HCT116 (cell line): Measurements from ENCODE around the gene CAMK2N1. TPM values are rescaled to one million over a fixed set of nuclear protein-coding genes. Genes with fewer than 3 reads are reported as not detected.

Experiments
- ATAC-seq: fragments of 200-7000 bp; cut with Tn5 transposase; 2 replicates; pipeline ENCODE4 v1.9.1; 2020; ENCODE audit warnings: mild to moderate bottlenecking, moderate library complexity
- BruUV-seq: library from RNA; stranded (reverse); fragments of 400-500 nt; replicated peaks from 2 replicates; lab custom pipeline; 2021; lab: Mats Ljungman, UMichigan
- CTCF ChIA-PET: fragments of 300-600 bp; sonication (Branson Sonifier 250); formaldehyde crosslinking; loops from one replicate; lab custom pipeline; 2021; ENCODE audit warnings: antibody characterized with exemption; lab: Charles Lee
- POLR2A ChIA-PET: fragments of 300-600, 350-600 bp; sonication (Branson Sonifier 250); formaldehyde crosslinking; loops from one replicate; lab custom pipeline; 2021; ENCODE audit warnings: antibody characterized with exemption; lab: Charles Lee
- RAD21 ChIA-PET, 2 experiments: fragments of 300-600 bp; sonication (Branson Sonifier 250); formaldehyde crosslinking; loops; one replicate each; lab custom pipeline; 2023; ENCODE audit warnings: low total read pairs in 2 of 2; ENCODE audit not compliant: uncharacterized antibody in 2 of 2, unreplicated experiment in 2 of 2, low non-redundant PET in 1 of 2; lab: Charles Lee
- DNase-seq: peaks from one replicate; pipeline ENCODE4 v3.0.0-alpha.2; 2010; ENCODE audit warnings: low read depth, low spot score
- H2AFZ ChIP-seq: fragments of 200-600 bp; shearing (Covaris generic), sonication (generic); 2 replicates; pipeline ENCODE4 v1.6.1; 2017; ENCODE audit warnings: low read depth, mixed run types, mixed read lengths, antibody characterized with exemption, low read length; ENCODE audit not compliant: poor library complexity, severe bottlenecking
- H3K27ac ChIP-seq: 2 replicates; pipeline ENCODE4 v1.5.1; 2012; ENCODE audit warnings: low read depth, low read length
- H3K27me3 ChIP-seq: fragments of 200-600 bp; sonication (generic); 2 replicates; pipeline ENCODE4 v1.6.1; 2016; ENCODE audit warnings: mixed run types, low read length, mixed read lengths; ENCODE audit not compliant: insufficient read depth
- H3K36me3 ChIP-seq, 2 experiments: fragments of 200-500 bp in 1 of 2; fragments of 200-600 bp in 1 of 2; sonication (Bioruptor generic) in 1 of 2; sonication (generic) in 1 of 2; 2 replicates each; pipeline versions ENCODE4 v1.5.1 to v1.6.1; 2014 to 2016; ENCODE audit warnings: low read length in 2 of 2, inconsistent platforms in 1 of 2, mixed read lengths in 1 of 2, mixed run types in 1 of 2; ENCODE audit not compliant: insufficient read depth in 2 of 2, control insufficient read depth in 1 of 2
- H3K4me1 ChIP-seq, 2 experiments: fragments of 200-600 bp in 1 of 2; sonication (generic) in 1 of 2; 2 replicates each; pipeline versions ENCODE4 v1.5.1 to v1.6.1; 2012 to 2017; ENCODE audit warnings: low read length in 2 of 2, inconsistent platforms in 1 of 2, mild to moderate bottlenecking in 1 of 2, mixed read lengths in 1 of 2, mixed run types in 1 of 2, moderate library complexity in 1 of 2; ENCODE audit not compliant: insufficient read depth in 2 of 2, control insufficient read depth in 1 of 2
- H3K4me2 ChIP-seq: fragments of 200-600 bp; sonication (generic); 2 replicates; pipeline ENCODE4 v1.6.1; 2017; ENCODE audit warnings: mixed run types, low read length, mixed read lengths
- H3K4me3 ChIP-seq, 2 experiments: fragments of 200-600 bp in 1 of 2; sonication (generic) in 1 of 2; replicated peaks in 1 of 2; 2 replicates each; pipeline ENCODE4 v1.5.1; 2011 to 2016; ENCODE audit warnings: low read length in 2 of 2, control low read depth in 1 of 2, low read depth in 1 of 2, mild to moderate bottlenecking in 1 of 2, mixed read lengths in 1 of 2, mixed run types in 1 of 2
- H3K79me2 ChIP-seq: fragments of 200-600 bp; sonication (generic); 2 replicates; pipeline ENCODE4 v1.6.1; 2017; ENCODE audit warnings: mild to moderate bottlenecking, mixed run types, low read length, moderate library complexity, mixed read lengths; ENCODE audit not compliant: insufficient read depth
- H3K9ac ChIP-seq: fragments of 200-600 bp; sonication (generic); 2 replicates; pipeline ENCODE4 v1.6.1; 2016; ENCODE audit warnings: low read length, mixed read lengths
- H3K9me2 ChIP-seq: fragments of 200-600 bp; sonication (generic), shearing (Covaris generic); 2 replicates; pipeline ENCODE4 v1.6.1; 2017; ENCODE audit warnings: mixed run types, mild to moderate bottlenecking, moderate library complexity; ENCODE audit not compliant: insufficient read depth
- H3K9me3 ChIP-seq, 2 experiments: fragments of 200-500 bp in 1 of 2; fragments of 200-600 bp in 1 of 2; sonication (Bioruptor generic) in 1 of 2; sonication (generic) in 1 of 2; 2 replicates each; pipeline ENCODE4 v1.6.1; 2014 to 2017; ENCODE audit warnings: low read length in 2 of 2, mixed read lengths in 2 of 2, inconsistent platforms in 1 of 2, low read depth in 1 of 2, mild to moderate bottlenecking in 1 of 2, mixed run types in 1 of 2, moderate library complexity in 1 of 2; ENCODE audit not compliant: control insufficient read depth in 1 of 2, insufficient read depth in 1 of 2
- H4K20me1 ChIP-seq: fragments of 200-600 bp; sonication (generic), shearing (Covaris generic); 2 replicates; pipeline ENCODE4 v1.6.1; 2017; ENCODE audit warnings: mixed run types, mild to moderate bottlenecking, moderate library complexity; ENCODE audit not compliant: insufficient read depth
- ATF3 ChIP-seq: IDR thresholded peaks from 2 replicates; pipeline ENCODE4 v1.6.1; 2012
- CBX3 ChIP-seq: IDR thresholded peaks from 2 replicates; pipeline ENCODE4 v1.6.1; 2012; ENCODE audit warnings: low read depth
- CEBPB ChIP-seq: IDR thresholded peaks from 2 replicates; pipeline ENCODE4 v1.6.1; 2012; ENCODE audit warnings: low read depth
- CTCF ChIP-seq, 3 experiments: fragments of 200-600 bp in 1 of 3; sonication (generic) in 1 of 3; IDR thresholded peaks in 2 of 3; conservative IDR thresholded peaks in 1 of 3; 2 replicates each; pipeline ENCODE4 v1.5.1; 2012 to 2017; ENCODE audit warnings: low read depth in 2 of 3, low read length in 2 of 3, antibody characterized with exemption in 1 of 3, borderline replicate concordance in 1 of 3, control low read depth in 1 of 3, mild to moderate bottlenecking in 1 of 3, mixed read lengths in 1 of 3, mixed run types in 1 of 3, moderate library complexity in 1 of 3; ENCODE audit not compliant: insufficient read depth in 1 of 3
- EGR1 ChIP-seq: IDR thresholded peaks from 2 replicates; pipeline ENCODE4 v1.6.1; 2012; ENCODE audit warnings: low read depth
- EZH2phosphoT487 ChIP-seq: fragments of 200-600 bp; IDR thresholded peaks from 2 replicates; pipeline ENCODE4 v1.6.1; 2018; ENCODE audit warnings: antibody characterized with exemption, borderline replicate concordance
- FOSL1 ChIP-seq: IDR thresholded peaks from 2 replicates; pipeline ENCODE4 v1.6.1; 2012; ENCODE audit warnings: low read depth
- JUND ChIP-seq: IDR thresholded peaks from 2 replicates; pipeline ENCODE4 v1.6.1; 2012
- MAX ChIP-seq: IDR thresholded peaks from 2 replicates; pipeline ENCODE4 v1.6.1; 2012
- POLR2AphosphoS5 ChIP-seq: IDR thresholded peaks from 2 replicates; pipeline ENCODE4 v1.6.1; 2011; ENCODE audit warnings: mild to moderate bottlenecking, low read depth, low read length, moderate library complexity
- RAD21 ChIP-seq: IDR thresholded peaks from 2 replicates; pipeline ENCODE4 v1.6.1; 2012; ENCODE audit warnings: low read depth, mild to moderate bottlenecking
- SIN3A ChIP-seq: IDR thresholded peaks from 2 replicates; pipeline ENCODE4 v1.6.1; 2012; ENCODE audit warnings: low read depth
- SP1 ChIP-seq: IDR thresholded peaks from 2 replicates; pipeline ENCODE4 v1.6.1; 2012; ENCODE audit warnings: low read depth
- SRF ChIP-seq: IDR thresholded peaks from 2 replicates; pipeline ENCODE4 v1.6.1; 2012; ENCODE audit warnings: low read depth
- TCF7L2 ChIP-seq: IDR thresholded peaks from 2 replicates; pipeline ENCODE4 v1.7.0; 2011; ENCODE audit warnings: borderline replicate concordance, inconsistent platforms; ENCODE audit not compliant: insufficient read depth, insufficient read length; ENCODE audit errors: extremely low read depth
- YY1 ChIP-seq: IDR thresholded peaks from 2 replicates; pipeline ENCODE4 v1.6.1; 2011; ENCODE audit warnings: low read length, low read depth, moderate library complexity, mild to moderate bottlenecking; ENCODE audit not compliant: insufficient replicate concordance; ENCODE audit errors: extremely low read depth
- ZFX ChIP-seq: fragments of 450-650 bp; IDR thresholded peaks from 2 replicates; pipeline ENCODE4 v1.6.1; 2017
- ZNF274 ChIP-seq: fragments of 200-500 bp; sonication (Bioruptor generic); IDR thresholded peaks from 2 replicates; pipeline ENCODE4 v1.6.1; 2014; ENCODE audit warnings: mild to moderate bottlenecking, low read depth, low read length, inconsistent platforms
- intact Hi-C: fragments of 100-400 bp; cut with micrococcal nuclease; formaldehyde crosslinking; loops from 2 replicates; pipeline ENCODE4 v1.10.0; 2022
- total RNA-seq: library from RNA; stranded (reverse); gene quantifications from one replicate; pipeline ENCODE4 v1.2.1, GENCODE V29; 2021; ENCODE audit not compliant: unreplicated experiment
- TF ChIP-seq, protein P1 (sequence below): IDR thresholded peaks from 2 replicates; pipeline ENCODE4 v1.6.1; 2012; ENCODE audit warnings: low read depth

Gene CAMK2N1
- total RNA-seq, 1 experiment from 2014 or later, result 20.5 TPM

DNA sequence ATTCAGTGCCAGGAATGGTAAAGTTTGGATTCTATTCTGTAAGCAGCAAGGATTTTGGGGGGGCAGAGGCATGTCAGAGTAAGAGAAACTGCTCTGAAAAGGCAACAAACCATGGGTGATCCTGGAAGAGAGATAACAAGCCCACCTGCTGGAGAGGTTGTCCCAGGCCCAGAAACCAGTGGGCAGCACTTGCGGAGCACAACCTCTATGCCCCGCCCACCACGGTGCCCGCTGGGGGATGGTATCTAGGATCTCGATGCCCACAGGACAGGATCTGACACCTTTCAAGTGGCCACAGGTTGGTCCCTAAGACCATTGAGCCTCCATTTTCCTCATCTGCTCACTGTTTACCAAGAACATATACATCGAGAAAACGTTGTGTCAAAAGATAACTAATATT lies 42.2 kb upstream of the CAMK2N1 start:
- CTCF ChIA-PET, result no interaction called here
- RAD21 ChIA-PET, result no interaction called here
- TF ChIP-seq MAX (no peak), ZNF274 (no peak), RAD21 (no peak), ZFX (no peak), CTCF (IDR thresholded peaks at IDR 0.05 in 2 of 3, conservative IDR thresholded peaks at IDR 0.05 in 1 of 3; ENCODE audit: borderline replicate concordance in 1 of 3, insufficient read depth in 1 of 3, low read depth in 2 of 3, low read length in 2 of 3) (no peak), TCF7L2 (no peak), YY1 (no peak), SIN3A (no peak), CBX3 (no peak), JUND (no peak), FOSL1 (no peak), ATF3 (no peak), EGR1 (no peak), EZH2phosphoT487 (no peak), SP1 (no peak), POLR2AphosphoS5 (no peak), SRF (no peak), CEBPB (no peak)
- TF ChIP-seq, protein P1, sequence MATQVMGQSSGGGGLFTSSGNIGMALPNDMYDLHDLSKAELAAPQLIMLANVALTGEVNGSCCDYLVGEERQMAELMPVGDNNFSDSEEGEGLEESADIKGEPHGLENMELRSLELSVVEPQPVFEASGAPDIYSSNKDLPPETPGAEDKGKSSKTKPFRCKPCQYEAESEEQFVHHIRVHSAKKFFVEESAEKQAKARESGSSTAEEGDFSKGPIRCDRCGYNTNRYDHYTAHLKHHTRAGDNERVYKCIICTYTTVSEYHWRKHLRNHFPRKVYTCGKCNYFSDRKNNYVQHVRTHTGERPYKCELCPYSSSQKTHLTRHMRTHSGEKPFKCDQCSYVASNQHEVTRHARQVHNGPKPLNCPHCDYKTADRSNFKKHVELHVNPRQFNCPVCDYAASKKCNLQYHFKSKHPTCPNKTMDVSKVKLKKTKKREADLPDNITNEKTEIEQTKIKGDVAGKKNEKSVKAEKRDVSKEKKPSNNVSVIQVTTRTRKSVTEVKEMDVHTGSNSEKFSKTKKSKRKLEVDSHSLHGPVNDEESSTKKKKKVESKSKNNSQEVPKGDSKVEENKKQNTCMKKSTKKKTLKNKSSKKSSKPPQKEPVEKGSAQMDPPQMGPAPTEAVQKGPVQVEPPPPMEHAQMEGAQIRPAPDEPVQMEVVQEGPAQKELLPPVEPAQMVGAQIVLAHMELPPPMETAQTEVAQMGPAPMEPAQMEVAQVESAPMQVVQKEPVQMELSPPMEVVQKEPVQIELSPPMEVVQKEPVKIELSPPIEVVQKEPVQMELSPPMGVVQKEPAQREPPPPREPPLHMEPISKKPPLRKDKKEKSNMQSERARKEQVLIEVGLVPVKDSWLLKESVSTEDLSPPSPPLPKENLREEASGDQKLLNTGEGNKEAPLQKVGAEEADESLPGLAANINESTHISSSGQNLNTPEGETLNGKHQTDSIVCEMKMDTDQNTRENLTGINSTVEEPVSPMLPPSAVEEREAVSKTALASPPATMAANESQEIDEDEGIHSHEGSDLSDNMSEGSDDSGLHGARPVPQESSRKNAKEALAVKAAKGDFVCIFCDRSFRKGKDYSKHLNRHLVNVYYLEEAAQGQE, result no peak
- Histone ChIP-seq H3K4me1 (no peaks in the 10 kb centered on the region), H3K27ac (no peak overlapping the region), H3K9me3 (no peaks in the 10 kb centered on the region), H2AFZ (no peak overlapping the region), H3K79me2 (no peaks in the 10 kb centered on the region), H3K4me2 (no peak overlapping the region), H3K36me3 (no peaks in the 10 kb centered on the region), H4K20me1 (no peaks in the 10 kb centered on the region), H3K4me3 (no peak overlapping the region), H3K9ac (no peak overlapping the region), H3K9me2 (no peaks in the 10 kb centered on the region), H3K27me3 (peaks cover 15% of the 10 kb centered on the region; the same call in 1 of the 2 replicates)
- ATAC-seq (no peak), DNase-seq (no peak)
- intact Hi-C loops, result no loop called here
- POLR2A ChIA-PET, result no interaction called here
- BruUV-seq, result no TSS peak
